ENCODE results near the gene CHST7.

Gene CHST7

GRCh38 chrX:46610070-46610658 is 36.6 kb downstream of the CHST7 start:
- DNase-seq: no peak

- DNase-seq: no peak
Measured at GRCh38 chrX:46611658-46612362, 38.2 kb downstream of the CHST7 start.

- no peak for DNase-seq
Measured at GRCh38 chrX:46617906-46618305, 44.3 kb downstream of the CHST7 start.

GRCh38 chrX:46618947-46619346 is 45.4 kb downstream of the CHST7 start:
- no peak for DNase-seq

- no peak for DNase-seq
Measured at GRCh38 chrX:46620505-46620904, 46.9 kb downstream of the CHST7 start.

- DNase-seq: no peak
Measured at GRCh38 chrX:46621572-46621971, 48.0 kb downstream of the CHST7 start.

GRCh38 chrX:46624090-46624786 is 50.7 kb downstream of the CHST7 start:
- DNase-seq: no peak

- peak in 1 of 2 experiments; percentile 29 for DNase-seq
Measured at GRCh38 chrX:46626566-46626965, 53.0 kb downstream of the CHST7 start.

GRCh38 chrX:46627062-46627461 is 53.5 kb downstream of the CHST7 start:
- DNase-seq: no peak

- no peak for DNase-seq
Measured at GRCh38 chrX:46627711-46628419, 54.3 kb downstream of the CHST7 start.

GRCh38 chrX:46628460-46629371 is 55.2 kb downstream of the CHST7 start:
- DNase-seq: peak; percentile 29 to 50

GRCh38 chrX:46630141-46630540 is 56.6 kb downstream of the CHST7 start:
- DNase-seq: no peak

GRCh38 chrX:46634577-46634976 is 61.0 kb downstream of the CHST7 start:
- no peak for DNase-seq

- DNase-seq: no peak
Measured at GRCh38 chrX:46635186-46635585, 61.6 kb downstream of the CHST7 start.

- no peak for DNase-seq
Measured at GRCh38 chrX:46636223-46636622, 62.7 kb downstream of the CHST7 start.

GRCh38 chrX:46637938-46638337 is 64.4 kb downstream of the CHST7 start:
- DNase-seq: no peak

- no peak for DNase-seq
Measured at GRCh38 chrX:46642145-46642544, 68.6 kb downstream of the CHST7 start.

- DNase-seq: no peak
Measured at GRCh38 chrX:46643636-46644035, 70.1 kb downstream of the CHST7 start.

- no peak for DNase-seq
Measured at GRCh38 chrX:46645614-46646013, 72.0 kb downstream of the CHST7 start.

- DNase-seq: no peak
Measured at GRCh38 chrX:46647251-46647650, 73.7 kb downstream of the CHST7 start.

Data from activated T-cell treated with anti-CD3 and anti-CD28 coated beads, Interleukin-2, amount 50 U/mL, for 48 hours (primary cell).